ENCODE results near the gene RNLS.

- TF ChIP-seq CTCF (IDR thresholded peaks at IDR 0.05) = no peak
- no peak for TF ChIP-seq POLR2A (IDR thresholded peaks at IDR 0.05)
Measured at GRCh38 chr10:88318803-88319202, 264.3 kb downstream of the RNLS start.

Data from testis (tissue), 2 donors.